Ovary (tissue), 9 donors: ENCODE data around the gene SSH3. TPM values are rescaled to one million over a fixed set of nuclear protein-coding genes. Genes with fewer than 3 reads are reported as not detected.

ENCODE experiments used
- DNase-seq, 5 donors: peaks; one replicate each; pipeline ENCODE4 v3.0.0-alpha.2; 2019 to 2020
- H3K27ac ChIP-seq, 2 donors: fragments of 200-600 bp; one replicate each; pipeline versions ENCODE4 v1.5.1 to v1.8.0; 2019 to 2022
- H3K27me3 ChIP-seq: fragments of 200-600 bp; one replicate; pipeline ENCODE4 v1.8.0; 2022
- H3K36me3 ChIP-seq: fragments of 200-600 bp; sonication (generic); one replicate; pipeline ENCODE4 v1.5.1; 2019
- H3K4me1 ChIP-seq: one replicate; pipeline ENCODE4 v1.8.1; 2013; ENCODE audit warnings: mild to moderate bottlenecking, moderate library complexity; ENCODE audit not compliant: insufficient read depth
- H3K4me3 ChIP-seq: fragments of 200-600 bp; sonication (generic); one replicate; pipeline ENCODE4 v1.5.1; 2017
- H3K9me3 ChIP-seq, 2 donors: fragments of 200-600 bp in 1 of 2; sonication (generic) in 1 of 2; one replicate each; pipeline versions ENCODE4 v1.5.1 to v1.8.1; 2013 to 2019; ENCODE audit warnings: mild to moderate bottlenecking in 1 of 2, moderate library complexity in 1 of 2
- CTCF ChIP-seq, 3 donors: fragments of 450-650 bp in 2 of 3; fragments of 200-600 bp in 1 of 3; IDR thresholded peaks; one replicate each; pipeline versions ENCODE4 v1.5.1 to v1.8.0; 2016 to 2022; ENCODE audit warnings: antibody characterized with exemption in 3 of 3, mild to moderate bottlenecking in 1 of 3
- EP300 ChIP-seq: sonication (generic); formaldehyde crosslinking; IDR thresholded peaks from one replicate; pipeline ENCODE4 v1.6.1; 2017; ENCODE audit warnings: antibody characterized with exemption
- POLR2A ChIP-seq: fragments of 450-650 bp; IDR thresholded peaks from one replicate; pipeline ENCODE4 v1.6.1; 2017; ENCODE audit warnings: antibody characterized with exemption, mild to moderate bottlenecking, moderate library complexity
- WGBS, 3 donors: extraction: QIAGEN DNeasy Blood & Tissue Kit in 1 of 3; methylation state at CpG; one replicate each; pipeline versions ENCODE4 v1.1.5 to v1.1.7; 2013 to 2017; 5-methylcytosine and 5-hydroxymethylcytosine counted together
- intact Hi-C, 4 donors: fragments of 100-400 bp; cut with DNase I; formaldehyde crosslinking; loops; one replicate each; pipeline versions ENCODE4 v1.11.0 to v1.15.1; 2022 to 2023
- polyA plus RNA-seq, 2 donors: library from polyadenylated mRNA; stranded (reverse); fragments of 200-250 nt in 1 of 2; fragments of 350-450 nt in 1 of 2; fragmentation: Illumina TruSeq in 1 of 2; extraction: RNeasy Lipid Tissue Mini Kit (QIAGEN cat#74804) in 1 of 2; gene quantifications; one replicate each; pipeline ENCODE4 v1.2.3, GENCODE V29; 2013 to 2014
- total RNA-seq, 7 donors: library from RNA; depleted of rRNA in 2 of 7; stranded (reverse); fragments of >200 nt in 2 of 7; fragmentation: NEBNext Ultra II Directional in 3 of 7; extraction: Animal tissue kit (Norgen Biotek cat#: 25700) in 3 of 7; gene quantifications; one replicate each; pipeline versions ENCODE4 v1.1.0 to v1.2.4, GENCODE V29; 2016 to 2023
- donor health status: DM: no; HTN: no; CAD: no; lungs with moderate emphysema.
- donor health status: DM: no; HTN: no; CAD: no.
- donor health status: Bipolar disorder and iron deficiency.
- donor health status: DM: yes; HTN: yes; CAD: no.
- donor health status: DM: no; HTN: no; CAD: no.
- donor health status: DM: yes; HTN: yes; CAD: no.

The SSH3 gene
- total and polyA plus RNA-seq, 9 donors: 18.1 to 69.9 (median 43.9) TPM

GRCh38 chr11:67320011-67320410, 16.7 kb downstream of the SSH3 start:
- intact Hi-C loops: loop anchor here in 1 of 4 donors (10.0 kb wide), 1 partner anchor 255 kb away; no protein-coding TSS in a partner anchor
- H3K27me3 ChIP-seq: no peaks in the 10 kb centered on the region

GRCh38 chr11:67320691-67321090, 17.4 kb downstream of the SSH3 start:
- TF ChIP-seq POLR2A: no peak
- no peak for TF ChIP-seq EP300
- TF ChIP-seq CTCF (IDR thresholded peaks at IDR 0.05): no peak
- no peak overlapping the region for H3K4me3 ChIP-seq
- no peak overlapping the region for H3K27ac ChIP-seq
- WGBS, 3 donors: 89 to 96% (median 93%) methylated on average over 2 of the region's 2 CpGs
- H3K36me3 ChIP-seq: no peaks in the 10 kb centered on the region
- no peak for DNase-seq
- peaks cover 2% of the 10 kb centered on the region for H3K4me1 ChIP-seq
- H3K27me3 ChIP-seq: no peaks in the 10 kb centered on the region
- intact Hi-C loops: loop anchor here in 1 of 4 donors (10.0 kb wide), 1 partner anchor 256 kb away; no protein-coding TSS in a partner anchor
- no peaks in the 10 kb centered on the region for H3K9me3 ChIP-seq

More at GRCh38 chr11:67320011-67320410, 16.7 kb downstream of the SSH3 start:
- Histone ChIP-seq H3K36me3 (no peaks in the 10 kb centered on the region), H3K4me3 (no peak overlapping the region), H3K4me1 (peaks cover 2% of the 10 kb centered on the region), H3K9me3 (no peaks in the 10 kb centered on the region), H3K27ac (no peak overlapping the region)
- no peak for DNase-seq
- TF ChIP-seq CTCF (IDR thresholded peaks at IDR 0.05): no peak
- TF ChIP-seq EP300: no peak
- 10 to 30% (median 19%) methylated on average over 3 of the region's 3 CpGs for WGBS, 3 donors

GRCh38 chr11:67321313-67321871, 18.1 kb downstream of the SSH3 start:
- Histone ChIP-seq H3K9me3 (no peaks in the 10 kb centered on the region), H3K27me3 (no peaks in the 10 kb centered on the region), H3K4me1 (peaks cover 2% of the 10 kb centered on the region), H3K27ac (no peak overlapping the region), H3K4me3 (no peak overlapping the region), H3K36me3 (no peaks in the 10 kb centered on the region)
- intact Hi-C loops: loop anchor here in 1 of 4 donors (10.0 kb wide), 1 partner anchor 257 kb away; no protein-coding TSS in a partner anchor
- TF ChIP-seq EP300 (no peak), POLR2A (no peak), CTCF (IDR thresholded peaks at IDR 0.05) (no peak)
- no peak for DNase-seq
- WGBS, 3 donors: 88 to 92% (median 91%) methylated on average over 6 of the region's 6 CpGs

- Histone ChIP-seq H3K27ac (no peak overlapping the region), H3K9me3 (no peaks in the 10 kb centered on the region), H3K4me1 (peaks cover 2% of the 10 kb centered on the region), H3K36me3 (no peaks in the 10 kb centered on the region), H3K27me3 (no peaks in the 10 kb centered on the region), H3K4me3 (no peak overlapping the region)
- no peak for DNase-seq
- intact Hi-C loops: loop anchor here in 1 of 4 donors (10.0 kb wide), 1 partner anchor 257 kb away; no protein-coding TSS in a partner anchor
- TF ChIP-seq EP300: no peak
- no peak for TF ChIP-seq CTCF (IDR thresholded peaks at IDR 0.05)
- TF ChIP-seq POLR2A: no peak
- WGBS, 3 donors: 96 to 98% (median 97%) methylated on average over 3 of the region's 3 CpGs
Observed at GRCh38 chr11:67322049-67322448, 18.7 kb downstream of the SSH3 start.
